Fibroblast of lung (primary cell): ENCODE results near the gene URB1. TPM values are rescaled to one million over a fixed set of nuclear protein-coding genes. Genes with fewer than 3 reads are reported as not detected.
"Not testable (repeated sequence)": the region's sequence is repeated elsewhere in the genome, so short reads cannot be mapped to it uniquely, and the experiment has no call there.

Experiments used
- DNase-seq, 2 donors: peaks; one replicate each; pipeline versions ENCODE4 v3.0.0 to v3.0.0-alpha.2; 2010; ENCODE audit warnings: low read depth in 2 of 2
- H2AFZ ChIP-seq: 2 replicates; pipeline ENCODE4 v1.5.1; 2012; ENCODE audit warnings: low read length, control low read depth, inconsistent platforms
- H3K27ac ChIP-seq: 2 replicates; pipeline ENCODE4 v1.5.1; 2011; ENCODE audit warnings: low read length, control low read depth; ENCODE audit not compliant: insufficient read depth
- H3K27me3 ChIP-seq: 2 replicates; pipeline ENCODE4 v1.5.1; 2011; ENCODE audit warnings: mild to moderate bottlenecking, low read length; ENCODE audit not compliant: control insufficient read depth, insufficient read depth
- H3K36me3 ChIP-seq: 2 replicates; pipeline ENCODE4 v1.5.1; 2011; ENCODE audit warnings: low read length; ENCODE audit not compliant: control insufficient read depth, insufficient read depth
- H3K4me1 ChIP-seq: 2 replicates; pipeline ENCODE4 v1.5.1; 2011; ENCODE audit warnings: low read length; ENCODE audit not compliant: control insufficient read depth, insufficient read depth; ENCODE audit errors: extremely low read depth
- H3K4me2 ChIP-seq: 2 replicates; pipeline ENCODE4 v1.5.1; 2011; ENCODE audit warnings: low read length, control low read depth; ENCODE audit not compliant: insufficient read depth; ENCODE audit errors: extremely low read depth
- H3K4me3 ChIP-seq, 4 experiments: fragments of 200-600 bp in 1 of 4; sonication (generic) in 1 of 4; replicated peaks in 1 of 4; 2 replicates each; pipeline ENCODE4 v1.5.1; 2011 to 2016; ENCODE audit warnings: low read length in 4 of 4, low read depth in 3 of 4, mild to moderate bottlenecking in 3 of 4, control low read depth in 2 of 4, inconsistent platforms in 1 of 4, mixed read lengths in 1 of 4; ENCODE audit not compliant: insufficient read depth in 1 of 4; ENCODE audit errors: control extremely low read depth in 1 of 4
- H3K79me2 ChIP-seq: 2 replicates; pipeline ENCODE4 v1.5.1; 2012; ENCODE audit warnings: mild to moderate bottlenecking, low read length, inconsistent platforms; ENCODE audit not compliant: control insufficient read depth, insufficient read depth
- H3K9ac ChIP-seq: 2 replicates; pipeline ENCODE4 v1.5.1; 2011; ENCODE audit warnings: mild to moderate bottlenecking, low read length, control low read depth; ENCODE audit not compliant: insufficient read depth
- H3K9me3 ChIP-seq: 2 replicates; pipeline ENCODE4 v1.5.1; 2012; ENCODE audit warnings: low read depth, low read length; ENCODE audit not compliant: control insufficient read depth, insufficient read depth
- H4K20me1 ChIP-seq: 2 replicates; pipeline ENCODE4 v1.5.1; 2011; ENCODE audit warnings: low read length; ENCODE audit not compliant: control insufficient read depth, insufficient read depth; ENCODE audit errors: extremely low read depth
- CTCF ChIP-seq, 2 donors: IDR thresholded peaks in 1 of 2; conservative IDR thresholded peaks in 1 of 2; 1 replicate in 1 of 2; 2 replicates in 1 of 2; pipeline ENCODE4 v1.5.1; 2011 to 2012; ENCODE audit warnings: low read length in 2 of 2, control low read depth in 1 of 2, inconsistent platforms in 1 of 2, low read depth in 1 of 2, mild to moderate bottlenecking in 1 of 2
- EZH2 ChIP-seq: IDR thresholded peaks from 2 replicates; pipeline ENCODE4 v1.5.1; 2012; ENCODE audit warnings: low read length, control low read depth, mild to moderate bottlenecking; ENCODE audit errors: missing control alignments
- polyA minus RNA-seq: library from RNA; depleted of rRNA, polyadenylated mRNA; stranded (reverse); fragments of >200 nt; gene quantifications from 2 replicates; pipeline ENCODE4 v1.2.3, GENCODE V29; 2011; ENCODE audit warnings: low replicate concordance
- polyA plus RNA-seq, 2 donors: library from polyadenylated mRNA; depleted of rRNA in 1 of 2; stranded (reverse) in 1 of 2; unstranded in 1 of 2; fragments of >200 nt; gene quantifications; 2 replicates each; pipeline ENCODE4 v1.2.1, GENCODE V29; 2011 to 2012; ENCODE audit warnings: missing spikeins in 1 of 2
- total RNA-seq: library from RNA; depleted of rRNA; stranded (reverse); fragments of >200 nt; gene quantifications from 2 replicates; pipeline ENCODE4 v1.2.1, GENCODE V29; 2014

Gene URB1
- total RNA-seq (15.7 and 17.7 TPM in 2 replicates), polyA plus RNA-seq (4.3 and 7.3 TPM in 2 replicates), polyA minus RNA-seq (16.5 and 38.7 TPM in 2 replicates)
- polyA plus RNA-seq (2012) = 6.0 and 10.0 TPM in 2 replicates

GRCh38 chr21:32392880-32393676, at the start of gene URB1:
Gene URB1 (minus strand): TSS chr21:32393012. CDS start chr21:32392910, 102 bp downstream.
- H3K9ac ChIP-seq = peak within 1 kb of the TSS; percentile 76
- DNase-seq = peak; percentile 73 to 81
- H3K79me2 ChIP-seq = peaks cover 40% of the 10 kb centered on the region
- H3K27ac ChIP-seq = peak within 1 kb of the TSS; percentile 81
- peak within 1 kb of the TSS; percentile 93 for H2AFZ ChIP-seq
- no peaks in the 10 kb centered on the region for H4K20me1 ChIP-seq
- H3K4me2 ChIP-seq = peak within 1 kb of the TSS; percentile 92
- H3K9me3 ChIP-seq = no peaks in the 10 kb centered on the region
- TF ChIP-seq EZH2 (no peak), CTCF (conservative IDR thresholded peaks at IDR 0.05 in 1 of 2, IDR thresholded peaks at IDR 0.05 in 1 of 2; ENCODE audit: low read depth in 1 of 2, low read length in 2 of 2) (no peak)
- H3K4me1 ChIP-seq = peaks cover 5% of the 10 kb centered on the region
- H3K36me3 ChIP-seq = peaks cover 3% of the 10 kb centered on the region
- peak within 1 kb of the TSS; percentile 72 to 98 (median 91) for H3K4me3 ChIP-seq
- no peaks in the 10 kb centered on the region for H3K27me3 ChIP-seq

GRCh38 chr21:32437729-32438128, 44.9 kb upstream of the URB1 start:
- Histone ChIP-seq H3K36me3 (no peaks in the 10 kb centered on the region), H3K4me1 (no peaks in the 10 kb centered on the region), H3K27ac (no peak overlapping the region), H3K79me2 (no peaks in the 10 kb centered on the region), H4K20me1 (no peaks in the 10 kb centered on the region), H3K9me3 (no peaks in the 10 kb centered on the region), H2AFZ (no peak overlapping the region), H3K27me3 (no peaks in the 10 kb centered on the region), H3K9ac (no peak overlapping the region), H3K4me3 (no peak overlapping the region), H3K4me2 (no peak overlapping the region)
- TF ChIP-seq CTCF (conservative IDR thresholded peaks at IDR 0.05 in 1 of 2, IDR thresholded peaks at IDR 0.05 in 1 of 2; ENCODE audit: low read depth in 1 of 2, low read length in 2 of 2) = no peak
- TF ChIP-seq EZH2 = no peak
- DNase-seq = no peak

- H3K79me2 ChIP-seq, H3K27me3 ChIP-seq, H2AFZ ChIP-seq, H3K4me3 ChIP-seq, H4K20me1 ChIP-seq, H3K36me3 ChIP-seq, H3K27ac ChIP-seq, H3K4me1 ChIP-seq, H3K4me2 ChIP-seq, H3K9ac ChIP-seq, H3K9me3 ChIP-seq: not testable (repeated sequence)
- DNase-seq = peak in 1 of 2 donors; percentile 81
Observed at GRCh38 chr21:32432982-32433660, 40.3 kb upstream of the URB1 start.
